Neural progenitor cell (in vitro differentiated cells): ENCODE data around the gene ESF1. TPM values are rescaled to one million over a fixed set of nuclear protein-coding genes. Genes with fewer than 3 reads are reported as not detected.

ENCODE experiments used
- DNase-seq: peaks from one replicate; pipeline ENCODE4 v3.0.0-alpha.2; 2016; ENCODE audit warnings: low spot score
- H2AFZ ChIP-seq: fragments of 200-600 bp; sonication (generic); replicated peaks from 2 replicates; pipeline ENCODE4 v1.6.1; 2016; ENCODE audit warnings: antibody characterized with exemption
- H3F3A ChIP-seq: fragments of 200-600 bp; sonication (generic); 2 replicates; pipeline ENCODE4 v1.6.1; 2016; ENCODE audit warnings: antibody characterized with exemption, low read depth
- H3K27ac ChIP-seq: fragments of 200-600 bp; sonication (generic); 2 replicates; pipeline ENCODE4 v1.5.1; 2016; ENCODE audit warnings: mild to moderate bottlenecking
- H3K27me3 ChIP-seq: fragments of 200-600 bp; sonication (generic); 2 replicates; pipeline ENCODE4 v1.6.1; 2016; ENCODE audit warnings: mild to moderate bottlenecking, moderate library complexity
- H3K36me3 ChIP-seq: fragments of 200-600 bp; sonication (generic); 2 replicates; pipeline ENCODE4 v1.5.1; 2016
- H3K4me1 ChIP-seq: fragments of 200-600 bp; sonication (generic); 2 replicates; pipeline ENCODE4 v1.6.1; 2016; ENCODE audit warnings: mixed run types
- H3K4me2 ChIP-seq: fragments of 200-600 bp; sonication (generic); 2 replicates; pipeline ENCODE4 v1.6.1; 2016
- H3K4me3 ChIP-seq: fragments of 200-600 bp; sonication (generic); 2 replicates; pipeline ENCODE4 v1.5.1; 2016
- H3K79me2 ChIP-seq: fragments of 200-600 bp; sonication (generic); 2 replicates; pipeline ENCODE4 v1.6.1; 2016; ENCODE audit warnings: low read depth
- H3K9ac ChIP-seq: fragments of 200-600 bp; sonication (generic); 2 replicates; pipeline ENCODE4 v1.6.1; 2016
- H3K9me3 ChIP-seq: fragments of 200-600 bp; sonication (generic); 2 replicates; pipeline ENCODE4 v1.5.1; 2016; ENCODE audit warnings: low read depth
- H4K20me1 ChIP-seq: fragments of 200-600 bp; sonication (generic); 2 replicates; pipeline ENCODE4 v1.6.1; 2016; ENCODE audit warnings: low read depth
- H3K27ac Mint-ChIP-seq: 3 replicates; pipeline ENCODE4 v1.8.0; 2021; ENCODE audit warnings: mixed read lengths
- H3K27me3 Mint-ChIP-seq: 2 replicates; pipeline ENCODE4 v1.8.0; 2022; ENCODE audit warnings: low read depth, mild to moderate bottlenecking, inconsistent platforms, moderate library complexity, mixed read lengths; ENCODE audit not compliant: insufficient read depth
- H3K36me3 Mint-ChIP-seq: 3 replicates; pipeline ENCODE4 v1.8.0; 2021; ENCODE audit warnings: mixed read lengths
- H3K4me1 Mint-ChIP-seq: 3 replicates; pipeline ENCODE4 v1.8.0; 2021; ENCODE audit warnings: mixed read lengths
- H3K4me3 Mint-ChIP-seq: 3 replicates; pipeline ENCODE4 v1.8.0; 2021; ENCODE audit warnings: mild to moderate bottlenecking, moderate library complexity, mixed read lengths
- H3K9me3 Mint-ChIP-seq: 3 replicates; pipeline ENCODE4 v1.8.0; 2020; ENCODE audit warnings: mixed read lengths
- CTCF ChIP-seq: fragments of 200-600 bp; sonication (generic); IDR thresholded peaks from 2 replicates; pipeline ENCODE4 v1.5.1; 2017; ENCODE audit warnings: antibody characterized with exemption, mild to moderate bottlenecking
- EZH2 ChIP-seq: fragments of 200-600 bp; sonication (generic); IDR thresholded peaks from 2 replicates; pipeline ENCODE4 v1.6.1; 2017; ENCODE audit warnings: antibody characterized with exemption, mild to moderate bottlenecking, moderate library complexity
- EZH2phosphoT487 ChIP-seq: fragments of 200-600 bp; sonication (generic); IDR thresholded peaks from 2 replicates; pipeline ENCODE4 v1.6.1; 2017; ENCODE audit warnings: antibody characterized with exemption
- total RNA-seq: library from RNA; depleted of rRNA; stranded (reverse); fragments of >200 nt; gene quantifications from 2 replicates; pipeline ENCODE4 v1.2.3, GENCODE V29; 2015; ENCODE audit warnings: low replicate concordance

Gene ESF1
- total RNA-seq, 1 donor from 2014 or later, result 29.1 TPM

- Mint-ChIP-seq H3K27ac (no peak overlapping the region), H3K36me3 (no peaks in the 10 kb centered on the region), H3K9me3 (no peaks in the 10 kb centered on the region), H3K4me3 (no peak overlapping the region), H3K27me3 (no peaks in the 10 kb centered on the region), H3K4me1 (no peaks in the 10 kb centered on the region)
- Histone ChIP-seq H3K9me3 (no peaks in the 10 kb centered on the region), H3F3A (no peaks in the 10 kb centered on the region), H3K4me1 (no peaks in the 10 kb centered on the region), H3K27ac (no peak overlapping the region), H3K4me2 (no peak overlapping the region), H3K27me3 (no peaks in the 10 kb centered on the region), H3K79me2 (no peaks in the 10 kb centered on the region), H3K9ac (no peak overlapping the region), H3K36me3 (no peaks in the 10 kb centered on the region), H4K20me1 (no peaks in the 10 kb centered on the region), H3K4me3 (no peak overlapping the region), H2AFZ (no peak overlapping the region)
- TF ChIP-seq EZH2, result no peak
- TF ChIP-seq CTCF, result no peak
- no peak for TF ChIP-seq EZH2phosphoT487
- no peak for DNase-seq
Measured at GRCh38 chr20:13681248-13682125, 103.2 kb downstream of the ESF1 start.

- H3K4me1 Mint-ChIP-seq, result no peaks in the 10 kb centered on the region
Measured at GRCh38 chr20:13678944-13679343, 105.8 kb downstream of the ESF1 start.

GRCh38 chr20:13677241-13677640 lies 107.5 kb downstream of the ESF1 start:
- Histone ChIP-seq H3K27ac (no peak overlapping the region), H3K9ac (no peak overlapping the region), H3K27me3 (no peaks in the 10 kb centered on the region), H3K36me3 (no peaks in the 10 kb centered on the region), H3K4me1 (no peaks in the 10 kb centered on the region), H3K79me2 (no peaks in the 10 kb centered on the region), H2AFZ (no peak overlapping the region), H3F3A (no peaks in the 10 kb centered on the region), H3K9me3 (no peaks in the 10 kb centered on the region), H3K4me2 (no peak overlapping the region), H3K4me3 (no peak overlapping the region), H4K20me1 (no peaks in the 10 kb centered on the region)
- H3K9me3 Mint-ChIP-seq, result no peaks in the 10 kb centered on the region
- TF ChIP-seq CTCF (no peak), EZH2 (no peak), EZH2phosphoT487 (no peak)
- H3K27me3 Mint-ChIP-seq, result no peaks in the 10 kb centered on the region
- H3K4me1 Mint-ChIP-seq, result no peaks in the 10 kb centered on the region
- no peaks in the 10 kb centered on the region for H3K36me3 Mint-ChIP-seq
- H3K27ac Mint-ChIP-seq, result no peak overlapping the region
- H3K4me3 Mint-ChIP-seq, result no peak overlapping the region
- no peak for DNase-seq

More at GRCh38 chr20:13678944-13679343, 105.8 kb downstream of the ESF1 start:
- Histone ChIP-seq H3K9ac (no peak overlapping the region), H4K20me1 (no peaks in the 10 kb centered on the region), H2AFZ (no peak overlapping the region), H3K36me3 (no peaks in the 10 kb centered on the region), H3K79me2 (no peaks in the 10 kb centered on the region), H3K27me3 (no peaks in the 10 kb centered on the region), H3K4me1 (no peaks in the 10 kb centered on the region), H3K4me3 (no peak overlapping the region), H3K27ac (no peak overlapping the region), H3K9me3 (no peaks in the 10 kb centered on the region), H3K4me2 (no peak overlapping the region), H3F3A (no peaks in the 10 kb centered on the region)
- H3K27me3 Mint-ChIP-seq, result no peaks in the 10 kb centered on the region
- H3K36me3 Mint-ChIP-seq, result no peaks in the 10 kb centered on the region
- H3K9me3 Mint-ChIP-seq, result no peaks in the 10 kb centered on the region
- TF ChIP-seq EZH2 (no peak), EZH2phosphoT487 (no peak), CTCF (no peak)
- DNase-seq, result no peak
- H3K4me3 Mint-ChIP-seq, result no peak overlapping the region
- no peak overlapping the region for H3K27ac Mint-ChIP-seq
